Measurements from ENCODE around the gene METRNL.

Gene METRNL

DNA sequence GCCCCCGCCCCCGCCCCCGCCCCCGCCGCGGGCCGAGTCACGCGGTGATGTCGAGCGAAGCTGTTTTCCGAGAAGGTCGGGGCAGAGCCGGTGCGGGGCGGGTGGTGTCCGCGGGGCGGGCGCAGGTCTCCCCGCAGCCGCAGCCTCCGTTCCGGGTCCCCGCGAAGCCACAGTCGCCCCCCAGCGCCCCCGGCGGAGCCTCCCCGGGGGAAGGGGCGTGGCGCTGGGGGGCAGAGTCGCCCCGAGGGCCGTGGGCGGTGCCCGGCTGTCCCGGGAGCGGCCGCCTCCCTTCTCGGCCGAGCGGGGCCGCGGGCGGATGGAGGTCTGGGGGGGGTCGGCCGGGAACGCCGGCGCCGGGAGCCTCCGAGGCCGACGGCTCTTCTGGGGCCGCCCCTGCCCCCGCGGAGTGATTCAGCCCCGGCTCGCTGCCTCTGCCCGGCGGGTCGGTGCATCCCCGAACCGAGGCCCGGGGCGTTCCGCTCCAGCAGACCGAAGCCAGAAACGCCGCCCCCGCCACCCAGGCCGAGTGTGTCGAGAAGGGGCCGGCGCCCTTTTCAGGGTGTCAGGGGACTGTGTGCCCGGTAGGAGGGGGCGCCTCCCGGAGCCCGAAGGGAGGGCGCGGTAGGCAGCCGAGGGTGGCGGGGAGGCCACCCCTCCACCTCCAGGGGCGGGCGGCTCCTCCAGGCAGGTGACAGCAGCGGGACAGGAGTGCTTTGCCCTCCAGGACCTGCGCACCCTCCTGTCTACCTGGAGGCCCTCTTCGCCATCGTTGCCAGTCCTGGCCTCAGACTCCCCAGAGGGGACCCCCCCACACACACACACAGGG is 1.7 kb downstream of the METRNL start:
- TF ChIP-seq, protein P1, sequence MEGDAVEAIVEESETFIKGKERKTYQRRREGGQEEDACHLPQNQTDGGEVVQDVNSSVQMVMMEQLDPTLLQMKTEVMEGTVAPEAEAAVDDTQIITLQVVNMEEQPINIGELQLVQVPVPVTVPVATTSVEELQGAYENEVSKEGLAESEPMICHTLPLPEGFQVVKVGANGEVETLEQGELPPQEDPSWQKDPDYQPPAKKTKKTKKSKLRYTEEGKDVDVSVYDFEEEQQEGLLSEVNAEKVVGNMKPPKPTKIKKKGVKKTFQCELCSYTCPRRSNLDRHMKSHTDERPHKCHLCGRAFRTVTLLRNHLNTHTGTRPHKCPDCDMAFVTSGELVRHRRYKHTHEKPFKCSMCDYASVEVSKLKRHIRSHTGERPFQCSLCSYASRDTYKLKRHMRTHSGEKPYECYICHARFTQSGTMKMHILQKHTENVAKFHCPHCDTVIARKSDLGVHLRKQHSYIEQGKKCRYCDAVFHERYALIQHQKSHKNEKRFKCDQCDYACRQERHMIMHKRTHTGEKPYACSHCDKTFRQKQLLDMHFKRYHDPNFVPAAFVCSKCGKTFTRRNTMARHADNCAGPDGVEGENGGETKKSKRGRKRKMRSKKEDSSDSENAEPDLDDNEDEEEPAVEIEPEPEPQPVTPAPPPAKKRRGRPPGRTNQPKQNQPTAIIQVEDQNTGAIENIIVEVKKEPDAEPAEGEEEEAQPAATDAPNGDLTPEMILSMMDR (conservative IDR thresholded peaks at IDR 0.05; ENCODE audit: low read depth): no peak
- ChIA-PET CTCF (no interaction called here), POLR2A (ENCODE audit: low non-redundant PET) (no interaction called here)
- H3K27ac ChIP-seq: peak overlapping the region; percentile 90
- DNase-seq (ENCODE audit: low spot score): no peak

DNA sequence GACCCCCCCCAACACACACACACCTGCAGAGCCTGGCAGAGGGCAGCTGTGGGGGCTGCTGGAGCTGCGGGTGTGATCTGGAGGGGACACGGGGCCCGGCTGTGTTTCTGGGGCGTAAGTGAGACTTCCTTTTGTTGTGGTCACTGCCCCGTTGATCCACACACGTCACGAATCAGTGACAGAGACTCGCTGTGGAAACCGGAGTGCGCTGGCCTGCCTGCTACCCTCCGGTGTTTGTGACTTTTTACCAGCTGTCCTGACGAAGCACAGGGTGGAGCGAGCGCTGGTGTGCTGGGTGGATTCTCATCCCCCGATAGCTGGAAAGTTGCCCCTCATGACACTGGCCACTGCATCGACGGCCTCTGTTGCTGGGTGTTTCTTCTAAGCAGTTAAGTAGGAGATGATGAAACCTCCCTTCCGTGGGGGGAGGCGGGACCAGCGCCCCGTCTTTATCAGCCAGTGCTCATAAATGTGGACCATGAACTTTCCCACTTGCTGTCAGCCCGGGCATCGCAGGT is 2.3 kb downstream of the METRNL start:
- H3K27ac ChIP-seq: peak overlapping the region; percentile 90
- TF ChIP-seq, protein P1 (conservative IDR thresholded peaks at IDR 0.05; ENCODE audit: low read depth): no peak
- no peak for DNase-seq (ENCODE audit: low spot score)
- POLR2A ChIA-PET (ENCODE audit: low non-redundant PET): no interaction called here
- CTCF ChIA-PET: no interaction called here

DNA sequence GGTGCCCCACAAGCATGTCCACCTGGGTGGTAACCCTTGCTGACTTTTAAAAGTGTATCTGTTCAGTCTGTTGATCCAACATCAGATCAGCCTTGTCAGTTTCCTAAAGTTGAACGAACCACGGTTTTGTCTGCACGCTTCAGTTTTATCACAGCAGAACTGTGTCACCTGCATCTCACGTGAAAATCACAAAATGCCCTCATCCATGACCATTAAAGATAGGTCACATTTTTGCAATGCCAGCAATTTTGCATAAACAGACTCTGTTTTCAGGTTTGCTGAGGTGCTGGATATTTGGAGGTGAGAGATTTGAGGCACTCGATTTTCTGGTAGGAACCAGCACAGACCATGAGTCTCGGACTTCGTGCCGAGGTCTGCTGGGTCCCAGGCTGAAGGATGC is 3.0 kb downstream of the METRNL start:
- H3K27ac ChIP-seq: peak overlapping the region; percentile 90
- ChIA-PET POLR2A (ENCODE audit: low non-redundant PET) (no interaction called here), CTCF (no interaction called here)
- DNase-seq (ENCODE audit: low spot score): no peak
- TF ChIP-seq, protein P1 (conservative IDR thresholded peaks at IDR 0.05; ENCODE audit: low read depth): no peak

DNA sequence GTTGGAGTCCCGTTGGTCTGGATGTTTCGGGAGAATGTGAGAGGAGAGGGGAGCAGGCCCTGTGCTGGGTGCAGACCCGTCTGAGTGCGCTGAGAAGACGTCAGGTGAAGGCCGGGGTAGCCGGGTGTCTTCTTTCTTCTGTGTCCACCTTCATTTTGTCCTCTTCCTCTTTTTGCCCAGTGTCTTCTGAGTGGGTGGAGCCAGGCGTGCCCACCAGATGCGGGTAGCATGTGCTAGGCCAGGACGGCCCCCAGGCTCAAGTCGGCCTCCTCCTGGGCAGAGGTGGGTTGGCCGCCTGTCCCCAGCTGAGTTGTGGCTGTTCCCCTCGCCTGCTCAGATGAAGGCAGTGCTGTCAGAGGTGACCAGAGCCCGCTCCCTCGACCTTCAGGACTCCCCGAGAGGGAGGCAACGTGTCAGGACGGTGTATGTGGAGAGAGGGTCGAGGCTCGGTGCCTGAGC is 3.5 kb downstream of the METRNL start:
- POLR2A ChIA-PET (ENCODE audit: low non-redundant PET): no interaction called here
- DNase-seq (ENCODE audit: low spot score): no peak
- CTCF ChIA-PET: no interaction called here
- TF ChIP-seq, protein P1 (conservative IDR thresholded peaks at IDR 0.05; ENCODE audit: low read depth): no peak
- peak overlapping the region; percentile 90 for H3K27ac ChIP-seq

DNA sequence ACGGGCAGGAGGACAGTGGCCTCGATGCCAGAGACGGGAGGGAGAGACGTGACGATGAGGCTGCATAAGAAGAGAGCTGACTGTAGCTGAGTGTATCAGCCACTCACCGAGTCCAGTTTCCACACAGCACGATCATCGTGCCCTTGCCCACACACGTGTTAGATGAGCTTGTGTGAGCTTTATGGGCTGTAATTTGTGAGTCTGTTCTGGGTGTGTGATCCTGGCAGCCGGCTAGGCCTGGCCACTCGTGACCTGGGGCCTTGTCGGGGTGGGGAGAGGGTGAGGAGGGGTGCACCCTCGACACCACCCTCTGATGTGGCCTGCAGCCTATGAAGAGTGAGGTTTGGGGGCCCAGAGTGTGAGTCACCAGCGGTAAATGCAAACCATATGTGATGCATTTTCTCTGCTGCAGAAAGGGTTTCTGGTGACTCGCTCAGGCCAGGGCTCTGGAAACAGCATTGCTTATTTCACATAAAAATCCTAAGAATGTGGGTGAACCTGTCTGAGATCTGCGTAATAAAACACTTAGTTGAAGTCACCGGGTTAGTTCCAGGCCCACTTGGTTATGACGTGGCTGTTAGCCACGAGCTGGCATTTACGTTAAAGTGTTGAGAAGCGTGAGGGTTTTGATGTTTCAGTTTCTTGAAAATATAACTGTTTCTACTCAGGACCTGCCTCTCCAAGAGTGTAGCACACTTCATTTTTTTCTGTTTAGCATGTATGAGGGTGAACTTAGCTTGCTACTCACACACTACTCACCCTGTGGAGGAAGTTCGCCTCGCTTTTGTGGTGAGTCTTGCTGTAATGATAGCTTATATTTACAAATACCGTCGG is 4.2 kb downstream of the METRNL start:
- ChIA-PET CTCF (interaction anchor here (0.7 kb wide), 1 partner anchor 353 kb away, joined by 3 read pairs; no protein-coding TSS in a partner anchor), POLR2A (ENCODE audit: low non-redundant PET) (no interaction called here)
- peak overlapping the region; percentile 90 for H3K27ac ChIP-seq
- DNase-seq (ENCODE audit: low spot score): peak; percentile 75
- TF ChIP-seq, protein P1 (conservative IDR thresholded peaks at IDR 0.05; ENCODE audit: low read depth): no peak

DNA sequence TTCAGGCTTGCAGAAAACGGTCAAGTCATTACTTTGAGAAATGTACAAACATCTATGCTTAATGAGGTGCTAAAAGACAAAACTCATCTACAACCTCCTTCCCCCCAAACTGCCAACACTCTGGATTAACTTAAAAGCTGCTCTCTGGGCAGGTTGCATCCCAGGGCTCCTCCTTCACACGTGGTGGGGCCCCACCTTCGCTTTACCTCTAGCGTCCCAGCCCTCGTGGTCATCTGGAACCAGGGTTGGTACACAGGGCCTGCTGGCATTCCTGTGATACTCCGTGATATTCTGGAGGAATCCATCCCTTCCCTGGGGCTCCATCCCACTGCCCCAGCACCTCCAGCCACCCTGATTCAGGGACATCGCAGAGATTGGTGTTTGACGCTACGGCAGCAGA is 4.8 kb downstream of the METRNL start:
- ChIA-PET CTCF (interaction anchor here (0.7 kb wide), 1 partner anchor 353 kb away, joined by 3 read pairs; no protein-coding TSS in a partner anchor), POLR2A (ENCODE audit: low non-redundant PET) (no interaction called here)
- DNase-seq (ENCODE audit: low spot score): no peak
- TF ChIP-seq, protein P1 (conservative IDR thresholded peaks at IDR 0.05; ENCODE audit: low read depth): no peak
- H3K27ac ChIP-seq: peak overlapping the region; percentile 90
